GM19328 (cell line): ENCODE results near the gene ABRAXAS1.
"Not testable (repeated sequence)": the region's sequence is repeated elsewhere in the genome, so short reads cannot be mapped to it uniquely, and the experiment has no call there.

Experiments
- ATAC-seq: cut with Tn5 transposase; IDR thresholded peaks from one replicate; pipeline ENCODE4 v1.9.1; 2021; ENCODE audit warnings: mild to moderate bottlenecking, moderate library complexity; ENCODE audit not compliant: unreplicated experiment

ABRAXAS1 gene

DNA sequence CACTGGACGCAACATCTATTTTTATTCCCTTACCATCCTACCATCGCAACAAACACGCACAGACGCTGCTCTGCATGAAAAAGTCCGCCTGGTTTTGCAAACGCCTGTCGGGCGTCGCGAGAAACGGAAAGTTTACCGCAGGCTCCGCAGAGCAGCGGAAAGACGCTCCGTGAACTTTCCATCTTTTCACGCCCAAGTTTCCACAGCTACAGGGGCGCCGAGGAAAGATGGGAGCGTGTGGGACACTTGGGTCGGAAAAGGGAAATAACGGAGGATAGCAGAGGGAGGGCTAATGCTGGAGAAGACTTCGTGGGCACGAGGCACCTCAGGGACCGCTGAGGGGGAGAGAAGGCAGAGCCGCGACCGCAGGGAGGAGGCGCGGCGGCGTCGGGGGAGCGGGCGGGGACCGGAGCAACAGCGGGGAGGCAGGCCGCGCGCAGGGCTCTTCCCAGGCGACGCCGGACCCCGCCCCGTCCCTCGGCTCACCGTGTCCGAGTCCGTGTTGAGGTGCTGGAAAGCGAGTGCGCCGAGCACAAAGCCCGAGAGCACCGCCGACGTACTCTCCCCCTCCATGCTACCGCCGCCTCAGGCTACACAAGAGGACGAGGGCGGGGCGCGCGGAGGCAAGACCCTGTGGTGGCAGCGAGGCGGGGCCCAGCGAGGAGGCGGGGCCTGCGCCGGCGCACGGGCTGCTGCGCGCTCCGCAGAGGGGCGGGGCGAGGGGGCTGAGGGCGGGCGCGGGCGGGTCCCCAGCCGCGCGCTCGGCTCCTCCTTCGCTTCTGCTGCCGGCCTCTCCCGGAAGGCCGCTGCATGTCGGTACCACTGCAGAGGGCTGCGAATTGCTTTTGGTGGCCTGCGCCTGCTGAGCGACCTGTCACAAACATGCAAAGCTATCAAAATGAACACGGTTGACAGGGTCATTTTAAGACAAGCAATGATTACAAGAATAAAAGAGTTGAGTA is at the start of gene ABRAXAS1:
ABRAXAS1 (minus strand) TSS at position 601 of the 962 bp plus-strand sequence; CDS start at position 573, 28 bp downstream.
- ATAC-seq: peak; percentile 95

DNA sequence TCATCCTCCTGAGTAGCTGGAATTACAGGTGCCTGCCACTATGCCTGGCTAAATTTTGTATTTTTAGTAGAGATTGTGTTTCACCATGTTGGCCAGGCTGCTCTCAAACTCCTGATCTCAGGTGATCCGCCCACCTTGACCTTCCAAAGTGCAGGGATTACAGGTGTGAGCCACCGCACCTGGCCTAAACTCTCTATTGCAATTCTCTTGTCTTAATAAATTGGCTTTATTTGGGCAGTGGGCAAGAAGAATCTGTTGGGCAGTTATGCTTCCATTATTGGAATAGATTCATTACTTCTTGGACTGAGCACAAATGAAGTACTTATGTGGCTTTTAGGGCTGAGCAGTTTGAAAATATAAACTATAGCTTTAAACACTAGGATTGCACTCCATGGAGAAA is 42.8 kb upstream of the ABRAXAS1 start:
- no peak for ATAC-seq

DNA sequence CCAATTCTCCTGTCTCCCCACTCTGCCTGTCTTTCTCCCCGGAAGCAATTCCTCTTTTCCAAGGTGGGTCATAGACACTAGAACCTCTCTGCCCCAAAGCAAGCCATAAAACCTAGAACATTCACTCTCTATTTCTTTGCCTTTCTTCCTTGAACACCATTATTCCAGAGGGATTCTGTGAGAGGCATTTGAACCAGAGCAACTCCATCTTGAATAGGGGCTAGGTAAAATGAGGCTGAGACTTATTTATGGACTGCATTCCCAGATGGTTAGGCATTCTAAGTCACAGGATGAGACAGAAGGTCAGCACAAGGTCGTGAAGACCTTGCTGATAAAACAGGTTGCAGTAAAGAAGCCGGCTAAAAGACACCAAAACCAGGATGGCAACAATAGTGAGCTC is 37.3 kb upstream of the ABRAXAS1 start:
- no peak for ATAC-seq

DNA sequence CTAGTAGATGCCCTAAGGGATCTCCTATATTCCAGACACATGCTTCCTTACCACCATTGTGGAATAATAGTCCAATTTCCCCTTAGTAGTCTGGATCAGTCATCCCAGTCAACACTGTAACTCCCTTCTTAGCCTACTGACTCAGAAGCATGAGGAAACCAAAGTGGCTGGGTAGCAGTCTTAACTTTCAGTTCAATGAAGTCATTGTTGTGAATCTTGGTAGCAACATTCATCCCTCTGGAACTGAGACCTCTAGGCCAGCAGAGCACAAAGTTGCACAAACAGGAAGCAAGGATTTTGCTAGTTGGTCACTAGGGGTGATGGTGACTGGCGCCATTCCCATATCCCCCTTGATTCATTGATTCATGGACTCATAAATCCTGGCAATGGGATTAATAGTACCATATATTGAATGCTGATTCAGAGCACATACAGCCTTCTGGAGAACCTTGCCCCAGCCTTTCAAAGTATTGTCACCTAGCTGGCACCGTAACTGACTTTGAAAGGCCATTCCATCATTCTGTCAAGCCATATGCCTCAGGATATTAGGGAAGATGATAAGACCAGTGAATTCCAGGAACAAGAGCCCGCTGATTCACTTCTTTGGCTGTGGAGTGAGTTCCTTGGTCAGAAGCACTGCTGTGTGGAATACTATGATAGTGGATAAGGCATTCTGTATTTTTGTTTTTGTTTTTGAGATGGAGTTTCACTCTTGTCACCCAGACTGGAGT is 31.3 kb upstream of the ABRAXAS1 start:
- no peak for ATAC-seq

DNA sequence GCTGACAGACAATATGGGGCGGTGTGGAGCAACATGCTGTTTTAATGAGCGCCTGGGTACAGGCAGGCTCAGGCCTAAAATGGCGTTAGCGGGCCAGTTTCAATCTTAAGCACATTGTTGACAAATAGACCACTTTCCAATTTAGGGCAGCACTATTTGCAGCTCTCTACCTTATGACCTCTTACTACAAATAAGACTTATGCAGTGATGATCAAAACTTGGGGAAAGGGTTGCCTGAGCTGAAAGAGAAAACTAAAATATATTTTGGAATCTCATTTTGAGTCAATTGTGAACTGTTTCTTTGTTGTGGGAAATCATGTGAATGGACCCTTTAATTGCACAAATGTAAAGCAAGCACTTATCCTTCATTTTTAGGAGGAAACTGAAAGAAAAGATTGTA is 25.5 kb upstream of the ABRAXAS1 start:
- ATAC-seq: no peak

DNA sequence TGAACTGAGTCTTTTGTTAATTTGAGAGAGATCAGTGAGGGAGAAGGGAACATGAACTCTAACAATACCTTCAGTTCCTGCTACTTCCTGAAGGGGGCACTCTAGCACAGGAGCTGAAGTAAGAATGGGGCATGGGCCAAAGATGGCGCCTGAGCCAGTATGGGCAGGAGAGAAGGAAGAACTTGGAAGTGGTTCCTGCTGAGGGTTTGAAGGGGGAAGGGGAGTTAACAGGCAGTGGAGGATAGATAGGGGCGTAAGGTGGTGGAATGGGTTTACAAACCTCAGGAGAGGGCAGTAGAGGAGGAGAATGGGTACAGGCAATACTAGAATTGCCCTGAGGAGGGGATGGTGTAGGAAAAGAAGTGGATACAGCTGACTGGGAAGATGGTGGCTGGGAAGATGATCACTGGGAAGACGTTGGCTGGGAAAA is 24.3 kb upstream of the ABRAXAS1 start:
- ATAC-seq: not testable (repeated sequence)

DNA sequence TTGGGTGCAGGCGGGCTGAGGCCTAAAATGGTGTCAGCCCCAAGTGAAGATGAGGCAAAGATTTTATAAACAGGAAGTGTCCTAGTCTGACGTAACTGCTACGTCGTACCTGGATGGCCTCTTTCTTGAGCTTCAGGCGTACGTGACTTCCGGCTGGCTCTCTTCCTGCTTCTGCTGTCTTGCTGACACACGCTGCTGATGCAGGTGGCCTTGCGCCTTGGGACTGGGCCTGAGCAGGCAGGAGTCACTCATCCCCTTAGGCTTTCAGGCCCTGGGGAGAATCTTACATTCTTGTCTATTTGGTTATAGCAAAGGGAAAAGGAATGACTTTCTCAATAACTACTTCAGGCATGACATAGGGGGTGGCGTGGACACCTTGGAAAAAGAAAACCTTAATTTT is 20.1 kb upstream of the ABRAXAS1 start:
- ATAC-seq: no peak

DNA sequence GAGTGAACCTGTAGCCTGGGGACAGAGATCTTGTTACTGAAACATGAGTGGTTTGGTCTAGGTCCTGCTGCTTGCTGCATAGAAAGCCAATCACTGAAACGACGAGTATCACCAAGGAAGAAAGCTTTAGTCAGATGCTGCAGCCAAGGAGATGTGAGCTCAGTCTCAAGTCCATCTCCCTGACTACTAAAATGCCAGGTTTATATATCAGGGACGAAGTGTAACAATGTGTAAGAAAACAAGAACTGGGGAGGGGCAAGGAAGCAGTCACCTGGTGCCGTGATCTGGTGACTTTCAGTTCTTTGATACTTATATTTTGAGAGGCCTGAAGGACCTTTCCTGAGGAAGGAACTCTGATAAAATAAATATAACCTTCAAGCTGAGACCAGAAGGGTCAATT is 19.6 kb upstream of the ABRAXAS1 start:
- no peak for ATAC-seq

DNA sequence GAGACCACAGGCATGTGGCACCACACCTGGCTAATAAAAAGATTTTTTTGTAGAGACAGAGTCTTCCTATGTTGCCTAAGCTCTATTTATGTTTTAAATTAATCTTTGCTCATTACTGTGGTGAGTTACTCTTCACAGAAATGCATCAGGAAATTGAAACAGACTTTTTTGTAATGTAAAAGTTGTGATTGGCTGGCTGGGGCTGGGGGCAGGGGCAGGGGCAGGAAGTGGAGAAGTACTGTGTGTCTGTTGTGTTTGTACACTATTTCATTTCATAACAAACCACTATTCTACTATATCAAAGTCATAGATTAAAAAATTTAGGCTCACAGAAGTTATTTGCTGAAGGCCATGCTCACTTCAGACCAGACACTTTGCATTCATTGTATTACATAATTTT is 19.1 kb upstream of the ABRAXAS1 start:
- ATAC-seq: no peak

DNA sequence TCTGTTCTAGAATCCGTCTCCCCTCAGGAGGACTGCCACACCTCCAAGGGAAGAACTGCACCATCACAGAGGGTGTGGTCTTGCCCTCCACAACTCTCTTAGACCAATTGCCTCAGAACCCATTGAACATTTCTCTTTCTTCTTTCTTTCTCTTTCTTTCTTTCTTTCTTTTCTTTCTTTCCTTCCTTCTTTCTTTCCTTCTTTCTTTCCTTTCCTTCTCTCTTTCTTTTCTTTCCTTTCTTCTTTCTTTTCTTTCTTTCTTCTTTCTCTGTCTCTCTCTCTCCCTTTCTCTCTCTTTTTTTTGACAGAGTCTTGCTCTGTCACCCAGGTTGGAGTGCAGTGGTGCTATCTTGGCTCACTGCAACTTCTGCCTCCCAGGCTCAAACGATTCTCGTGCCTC is 16.8 kb upstream of the ABRAXAS1 start:
- ATAC-seq: not testable (repeated sequence)

DNA sequence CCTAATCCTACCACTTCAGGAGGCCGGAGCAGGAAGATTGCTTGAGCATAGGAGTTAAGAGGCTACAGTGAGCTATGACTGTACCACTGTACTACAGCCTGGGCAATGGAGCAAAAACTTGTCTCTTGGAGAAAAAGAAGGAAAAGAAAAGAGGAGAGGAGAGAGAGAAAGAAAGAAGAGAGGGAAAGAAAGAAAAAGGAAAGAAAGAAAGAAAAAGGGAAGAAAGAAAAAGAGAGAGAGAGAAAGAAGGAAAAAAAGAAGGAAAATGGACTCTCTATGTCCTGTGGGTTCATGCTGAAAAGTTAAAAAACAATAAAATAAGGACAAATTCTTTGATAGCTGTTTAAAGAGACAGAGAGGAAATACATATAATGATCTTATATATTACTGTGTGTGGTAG is 13.3 kb upstream of the ABRAXAS1 start:
- ATAC-seq: no peak

DNA sequence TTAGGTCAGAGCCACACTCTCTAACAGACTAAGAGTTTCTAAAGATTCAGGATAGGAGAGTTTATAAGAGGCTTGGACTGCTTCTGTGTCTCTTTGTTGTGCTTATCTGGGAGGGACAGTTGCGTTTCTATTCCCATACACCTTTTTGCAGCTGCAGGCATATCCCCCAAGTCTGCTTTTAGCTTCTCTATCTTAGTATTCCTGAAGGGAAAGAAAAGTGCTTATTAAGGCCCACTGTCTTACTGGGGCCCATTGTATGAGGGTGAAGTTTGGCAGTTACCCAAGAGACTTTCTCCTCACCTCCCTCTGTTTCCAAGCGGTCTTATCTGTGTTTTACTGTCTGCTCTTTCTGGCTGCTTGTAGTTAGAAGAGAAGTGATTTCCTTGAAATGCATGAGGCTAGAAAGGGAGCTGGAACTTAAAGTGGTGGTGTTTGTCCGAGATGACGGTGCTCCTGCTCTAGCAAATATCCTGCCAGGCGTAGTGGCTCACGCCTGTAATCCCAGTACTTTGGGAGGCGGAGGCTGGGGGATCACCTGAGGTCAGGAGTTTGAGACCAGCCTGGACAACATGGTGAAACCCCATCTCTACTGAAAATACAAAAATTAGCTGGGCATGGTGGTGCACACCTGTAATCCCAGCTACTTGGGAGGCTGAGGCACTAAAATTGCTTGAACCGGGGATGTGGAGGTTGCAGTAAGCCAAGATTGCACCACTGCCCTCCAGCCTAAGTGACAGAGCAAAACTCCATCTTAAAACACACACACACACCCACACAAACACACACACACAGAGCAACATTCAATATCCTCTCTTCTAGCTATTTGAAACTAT is 11.4 kb upstream of the ABRAXAS1 start:
- not testable (repeated sequence) for ATAC-seq

DNA sequence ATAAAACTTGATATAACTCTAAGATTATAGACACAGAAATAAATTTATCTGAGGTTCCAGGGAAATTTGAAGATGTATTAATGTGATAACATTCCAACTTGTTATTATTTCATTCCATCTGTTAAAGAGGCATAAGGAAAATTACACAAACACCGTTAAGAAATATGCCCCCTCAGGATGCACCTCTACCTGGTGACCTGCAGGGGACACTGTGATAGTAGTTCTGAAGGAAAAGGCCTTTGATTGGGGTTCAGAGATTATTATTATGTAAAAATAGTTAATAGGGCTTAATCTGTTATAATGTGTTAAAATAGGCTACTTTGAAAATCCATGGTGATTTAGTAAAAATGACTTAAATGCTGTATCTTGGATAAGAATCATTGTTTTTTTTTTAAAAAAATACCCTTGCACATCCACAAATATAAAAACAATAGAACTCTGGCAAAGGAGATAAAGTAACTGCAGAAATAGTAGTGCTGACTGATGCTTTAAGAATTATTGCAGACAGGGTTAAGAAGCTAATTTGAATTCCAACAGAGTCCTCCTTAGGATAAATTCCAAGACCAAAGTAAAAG is 6.1 kb upstream of the ABRAXAS1 start:
- no peak for ATAC-seq

DNA sequence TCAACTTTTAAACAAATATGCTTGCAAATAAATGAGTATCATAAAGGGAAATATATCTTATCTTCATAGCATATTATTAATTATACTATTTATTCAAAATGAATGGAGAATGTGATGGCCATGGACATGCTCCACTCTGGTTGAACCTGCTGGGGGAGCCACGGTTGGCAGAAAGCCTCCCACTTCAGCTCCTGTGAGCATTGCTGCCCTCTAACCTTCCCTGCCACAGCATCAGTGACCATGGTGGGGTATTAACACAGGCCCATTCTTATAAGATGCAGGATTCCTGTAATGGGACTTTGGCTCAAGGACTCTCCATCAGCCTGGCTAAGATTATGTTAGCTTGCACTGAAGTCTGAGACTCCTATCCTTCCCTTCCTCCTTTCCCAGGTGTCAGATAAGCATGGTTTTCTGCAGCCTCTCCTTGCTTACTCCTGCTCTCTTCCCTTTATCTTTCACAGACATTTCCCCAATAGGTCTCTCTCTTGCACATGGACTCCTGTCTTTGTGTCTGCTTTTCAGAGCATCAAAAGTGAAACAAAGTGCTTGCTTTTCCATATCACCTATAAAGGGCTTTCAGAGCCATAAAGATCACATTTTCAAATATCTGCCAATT is 4.9 kb upstream of the ABRAXAS1 start:
- ATAC-seq: no peak

DNA sequence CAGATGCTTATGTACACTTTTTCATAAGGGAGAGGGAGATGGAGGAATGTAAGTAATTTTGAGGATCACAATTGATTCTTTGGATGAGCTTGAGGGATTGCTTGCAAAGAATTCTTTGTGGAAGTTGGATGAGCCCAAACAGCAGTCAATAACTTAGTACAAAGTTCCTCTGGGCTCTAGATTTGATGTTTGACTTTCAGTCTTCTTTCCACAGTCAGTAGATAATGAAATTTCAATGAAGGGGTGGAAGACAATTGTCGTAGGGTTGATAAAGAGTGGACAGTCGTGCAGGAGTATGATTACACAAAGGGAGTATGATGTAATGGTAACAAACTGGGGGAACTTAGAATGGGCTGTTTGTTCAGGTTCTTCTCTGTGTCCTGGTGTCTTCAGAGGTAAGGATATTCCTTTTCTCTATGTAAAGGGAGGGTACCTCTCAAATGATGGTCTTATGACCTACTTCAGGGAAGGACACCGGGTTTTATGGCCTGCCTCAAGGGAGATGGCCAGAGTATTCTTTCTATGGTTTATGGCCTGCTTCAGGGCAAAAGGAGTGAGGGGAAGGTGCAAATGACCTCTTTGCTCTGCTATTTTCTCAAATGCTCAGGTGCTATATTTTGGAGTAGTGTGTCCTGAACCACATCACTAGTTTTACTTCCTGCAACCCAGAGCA is 1.7 kb upstream of the ABRAXAS1 start:
- no peak for ATAC-seq

DNA sequence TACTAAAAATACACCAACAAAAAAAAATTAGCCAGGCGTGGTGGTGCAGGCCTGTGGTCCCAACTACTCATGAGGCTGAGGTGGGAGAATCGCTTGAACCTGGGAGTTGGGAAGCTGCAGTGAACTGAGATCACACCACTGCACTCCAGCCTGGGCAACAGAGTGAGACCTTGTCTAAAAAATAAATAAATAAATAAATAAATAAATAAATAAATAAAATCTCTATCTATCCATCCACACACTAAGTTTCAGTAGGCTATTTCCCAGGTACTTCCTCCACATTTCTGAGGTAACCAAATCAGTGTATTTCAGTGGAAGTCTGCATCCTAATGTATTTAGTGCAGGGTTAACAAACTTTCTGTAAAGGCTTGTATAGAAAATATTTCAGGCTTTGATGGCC is 10.9 kb downstream of the ABRAXAS1 start:
- ATAC-seq: no peak

DNA sequence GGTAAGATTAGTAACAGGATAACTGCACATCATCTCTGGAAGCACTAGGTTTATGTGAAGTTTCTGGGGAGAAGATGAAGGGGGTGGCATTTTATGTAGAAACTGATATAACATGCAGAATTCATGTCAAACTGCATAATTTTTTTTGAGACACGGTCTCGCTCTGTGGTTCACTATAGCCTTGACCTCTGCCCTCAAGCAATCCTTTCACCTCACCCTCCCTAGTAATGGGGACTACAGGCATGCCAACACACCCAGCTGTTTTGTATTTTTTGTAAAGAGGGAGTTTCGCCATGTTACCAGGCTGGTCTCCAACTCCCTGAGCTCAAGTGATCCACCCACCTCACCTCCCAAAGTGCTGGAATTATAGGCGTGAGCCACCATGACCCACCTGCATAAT is 11.5 kb downstream of the ABRAXAS1 start:
- no peak for ATAC-seq

DNA sequence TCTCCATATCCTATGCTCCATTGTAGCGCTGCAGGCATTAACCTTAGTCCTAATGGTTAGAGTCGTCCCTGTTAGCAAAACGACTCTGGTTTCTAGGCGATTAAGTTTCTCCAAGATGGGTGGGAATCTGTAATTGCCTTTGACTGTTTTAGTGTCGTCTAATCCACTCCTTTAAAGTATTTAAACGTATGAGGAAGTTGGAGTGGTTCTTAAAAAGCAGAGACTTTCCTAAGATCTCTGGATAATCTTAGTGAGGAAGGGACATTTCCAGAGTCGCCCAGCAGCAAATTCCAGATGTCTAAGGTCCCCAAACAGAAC is 28.8 kb downstream of the ABRAXAS1 start:
- ATAC-seq: no peak

DNA sequence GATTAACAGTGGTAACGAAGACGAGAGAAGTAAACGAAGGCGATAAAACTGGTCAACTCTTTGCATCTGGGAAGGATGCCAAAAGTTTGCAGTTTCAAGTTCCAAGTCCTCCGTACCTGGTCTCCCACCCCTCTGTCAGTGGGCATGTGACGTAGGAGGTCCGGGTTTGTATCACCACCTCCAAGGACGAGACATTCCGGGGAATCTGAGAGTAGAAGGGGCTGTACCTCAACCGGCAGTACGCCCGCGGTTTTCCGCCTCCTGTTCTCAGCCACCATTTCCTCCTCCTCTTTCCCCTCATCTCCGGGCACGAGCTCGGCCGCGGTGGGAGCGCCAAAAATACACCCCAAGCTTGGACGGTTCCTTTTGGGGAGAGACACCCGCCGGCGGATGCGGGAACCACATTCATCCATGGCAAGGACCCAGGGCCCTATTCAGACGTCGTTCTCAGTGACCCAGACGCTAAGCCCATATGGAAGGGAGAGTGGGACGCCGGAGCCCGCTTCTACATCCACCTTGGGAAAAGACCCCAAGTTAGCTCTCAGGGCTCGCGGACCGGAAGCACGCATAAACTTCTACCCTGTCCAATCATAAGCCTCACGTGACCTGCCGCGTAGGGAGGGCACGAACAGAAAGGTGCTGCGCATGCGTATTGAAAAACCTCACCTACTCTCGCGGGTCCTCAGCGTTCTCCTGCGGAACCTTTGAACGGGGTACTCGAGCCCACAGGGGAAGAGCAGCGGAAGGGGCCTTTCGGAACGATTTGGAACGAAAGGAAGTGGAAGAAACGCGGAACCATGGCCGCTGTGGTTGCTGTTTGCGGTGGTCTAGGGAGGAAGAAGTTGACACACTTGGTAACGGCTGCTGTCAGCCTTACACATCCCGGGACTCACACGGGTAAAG is 29.4 kb downstream of the ABRAXAS1 start, which contains the start of the genes HELQ and MRPS18C:
HELQ (minus strand) TSS at position 543 of the 903 bp plus-strand sequence; CDS start at position 413, 130 bp downstream.
MRPS18C (plus strand) TSS at position 778 of the 903 bp plus-strand sequence; CDS start at position 798, 20 bp downstream.
- ATAC-seq: peak; percentile 97
